K562 (cell line): ENCODE results near the gene OPRL1. TPM values are rescaled to one million over a fixed set of nuclear protein-coding genes. Genes with fewer than 3 reads are reported as not detected.

Experiments
- ATAC-seq: fragments of 200-7000 bp; cut with Tn5 transposase; 3 replicates; pipeline ENCODE4 v1.9.1; 2020; ENCODE audit warnings: moderate library complexity
- BruUV-seq: library from RNA; stranded (reverse); fragments of 400-500 nt; replicated peaks from 2 replicates; lab custom pipeline; 2021; lab: Mats Ljungman, UMichigan
- CTCF ChIA-PET: fragments of 300-600 bp; formaldehyde crosslinking; extraction: SDS; loops from one replicate; lab custom pipeline; 2021; ENCODE audit warnings: low intra/inter-chr PET ratio; lab: Yijun Ruan, JAX
- POLR2A ChIA-PET: fragments of 300-600, 350-650 bp; sonication (Branson Sonifier 250); formaldehyde crosslinking; extraction: SDS; loops from one replicate; lab custom pipeline; 2021; ENCODE audit warnings: antibody characterized with exemption, inconsistent platforms; lab: Yijun Ruan, JAX
- DNase-seq, 4 experiments: peaks; one replicate each; pipeline versions ENCODE4 v3.0.0 to v3.0.0-alpha.2; 2011 to 2018; ENCODE audit warnings: low spot score in 3 of 4, mixed read lengths in 3 of 4; ENCODE audit errors: extremely low read depth in 1 of 4
- FAIRE-seq: peaks from 2 replicates; lab custom pipeline; 2011; peaks lifted over from hg19 to GRCh38; lab: Jason Lieb, UNC
- H2AFZ ChIP-seq: 2 replicates; pipeline ENCODE4 v1.6.0; 2011; ENCODE audit warnings: low read depth, low read length, control low read depth, inconsistent platforms
- H3K27ac ChIP-seq: fragments of 200-600 bp; 3 replicates; pipeline ENCODE4 v1.8.0; 2011; ENCODE audit warnings: low read depth, mild to moderate bottlenecking, control low read depth, inconsistent platforms, low read length, moderate library complexity, mixed read lengths; ENCODE audit errors: extremely low read depth
- H3K27me3 ChIP-seq, 2 experiments: fragments of 300-600 bp in 1 of 2; 2 replicates in 1 of 2; 3 replicates in 1 of 2; pipeline versions ENCODE4 v1.6.0 to v1.8.0; 2011; ENCODE audit warnings: inconsistent platforms in 2 of 2, low read length in 2 of 2, mild to moderate bottlenecking in 1 of 2, mixed read lengths in 1 of 2, moderate library complexity in 1 of 2; ENCODE audit not compliant: control insufficient read depth in 2 of 2, insufficient read depth in 2 of 2
- H3K36me3 ChIP-seq: fragments of 300-600 bp; 3 replicates; pipeline ENCODE4 v1.8.0; 2011; ENCODE audit warnings: mild to moderate bottlenecking, low read length, inconsistent platforms; ENCODE audit not compliant: control insufficient read depth, insufficient read depth
- H3K4me1 ChIP-seq, 2 experiments: fragments of 200-600 bp in 1 of 2; replicated peaks in 1 of 2; 2 replicates in 1 of 2; 3 replicates in 1 of 2; pipeline versions ENCODE4 v1.5.1 to v1.8.0; 2011; ENCODE audit warnings: inconsistent platforms in 2 of 2, low read length in 2 of 2, mild to moderate bottlenecking in 1 of 2, mixed read lengths in 1 of 2, moderate library complexity in 1 of 2; ENCODE audit not compliant: control insufficient read depth in 2 of 2, insufficient read depth in 2 of 2
- H3K4me2 ChIP-seq: 2 replicates; pipeline ENCODE4 v1.6.1; 2011; ENCODE audit warnings: low read length, control low read depth, inconsistent platforms, mixed read lengths; ENCODE audit not compliant: insufficient read depth
- H3K4me3 ChIP-seq: fragments of 200-600 bp; sonication (generic), shearing (Covaris generic); 2 replicates; pipeline ENCODE4 v1.5.1; 2016; ENCODE audit warnings: control low read depth, inconsistent platforms
- H3K79me2 ChIP-seq: fragments of 200-600 bp; 3 replicates; pipeline ENCODE4 v1.8.0; 2011; ENCODE audit warnings: low read length, inconsistent platforms; ENCODE audit not compliant: control insufficient read depth, insufficient read depth
- H3K9ac ChIP-seq, 2 experiments: 2 replicates each; pipeline versions ENCODE4 v1.6.0 to v1.6.1; 2011; ENCODE audit warnings: low read depth in 2 of 2, low read length in 2 of 2, control low read depth in 1 of 2, inconsistent platforms in 1 of 2, mild to moderate bottlenecking in 1 of 2, mixed read lengths in 1 of 2; ENCODE audit not compliant: insufficient read depth in 1 of 2
- H3K9me1 ChIP-seq: one replicate; pipeline ENCODE4 v1.6.0; 2011; ENCODE audit warnings: inconsistent platforms, mild to moderate bottlenecking, low read length, moderate library complexity; ENCODE audit not compliant: control insufficient read depth, insufficient read depth
- H3K9me3 ChIP-seq: replicated peaks from 2 replicates; pipeline ENCODE4 v1.5.1; 2011; ENCODE audit warnings: low read depth, low read length, inconsistent platforms; ENCODE audit not compliant: control insufficient read depth, insufficient read depth
- H4K20me1 ChIP-seq: replicated peaks from 2 replicates; pipeline ENCODE4 v1.6.1; 2011; ENCODE audit warnings: low read length, inconsistent platforms, mixed read lengths; ENCODE audit not compliant: control insufficient read depth, insufficient read depth
- CBFA2T3 ChIP-seq: fragments of 450-650 bp; IDR thresholded peaks from 2 replicates; pipeline ENCODE4 v1.6.1; 2017
- EGR1 ChIP-seq: fragments of 450-650 bp; conservative IDR thresholded peaks from 2 replicates; pipeline ENCODE4 v1.6.1; 2017; ENCODE audit warnings: mild to moderate bottlenecking
- HMGN3 ChIP-seq: IDR thresholded peaks from 2 replicates; pipeline ENCODE4 v1.6.1; 2011; ENCODE audit warnings: borderline replicate concordance, low read depth, mild to moderate bottlenecking, mixed read lengths, low read length; ENCODE audit not compliant: insufficient read length; ENCODE audit errors: extremely low read depth
- IRF2 ChIP-seq: sonication (generic); formaldehyde crosslinking; IDR thresholded peaks from 2 replicates; pipeline ENCODE4 v1.8.1; 2022; ENCODE audit warnings: mild to moderate bottlenecking, missing genetic modification reagents
- MBD2 ChIP-seq: sonication (generic); IDR thresholded peaks from 2 replicates; pipeline ENCODE4 v1.6.1; 2016; ENCODE audit warnings: low read depth, borderline replicate concordance
- MITF ChIP-seq: IDR thresholded peaks from 2 replicates; pipeline ENCODE4 v1.6.1; 2014; ENCODE audit warnings: antibody characterized with exemption
- NONO ChIP-seq, 2 experiments: fragments of 200-400 bp in 1 of 2; fragments of 450-650 bp in 1 of 2; formaldehyde crosslinking in 1 of 2; IDR thresholded peaks; 2 replicates each; pipeline ENCODE4 v1.6.1; 2017; ENCODE audit warnings: low read depth in 2 of 2, mild to moderate bottlenecking in 2 of 2, moderate library complexity in 2 of 2, low read length in 1 of 2
- POLR2G ChIP-seq: fragments of 200-400 bp; formaldehyde crosslinking; IDR thresholded peaks from 2 replicates; pipeline ENCODE4 v1.6.1; 2017; ENCODE audit warnings: low read depth, mild to moderate bottlenecking, antibody characterized with exemption, low read length, moderate library complexity
- SP2 ChIP-seq: IDR thresholded peaks from 2 replicates; pipeline ENCODE4 v1.6.1; 2011; ENCODE audit warnings: mild to moderate bottlenecking, low read depth, low read length, moderate library complexity; ENCODE audit not compliant: poor library complexity, severe bottlenecking; ENCODE audit errors: extremely low read depth
- SUPT5H ChIP-seq: fragments of 450-650 bp; IDR thresholded peaks from 2 replicates; pipeline ENCODE4 v1.6.1; 2016
- U2AF1 ChIP-seq: fragments of 200-400 bp; formaldehyde crosslinking; optimal IDR thresholded peaks from 2 replicates; pipeline ENCODE3; 2017; ENCODE audit warnings: mild to moderate bottlenecking, low read depth, low read length, moderate library complexity
- ZBTB11 ChIP-seq, 3 experiments: fragments of 200-800 bp in 1 of 3; fragments of 250-450 bp in 1 of 3; fragments of 450-650 bp in 1 of 3; sonication (Bioruptor Pico) in 1 of 3; sonication (Bioruptor generic) in 1 of 3; formaldehyde crosslinking in 1 of 3; IDR thresholded peaks; 2 replicates each; pipeline versions ENCODE4 v1.6.1 to v1.8.0; 2016 to 2022; ENCODE audit warnings: mild to moderate bottlenecking in 2 of 3, missing genetic modification characterization in 2 of 3, missing compliant biosample characterization in 1 of 3, moderate library complexity in 1 of 3
- ZKSCAN8 ChIP-seq: fragments of 200-800 bp; sonication (Bioruptor generic); IDR thresholded peaks from 2 replicates; pipeline ENCODE4 v1.6.1; 2016; ENCODE audit warnings: missing genetic modification characterization, missing compliant biosample characterization
- ZNF347 ChIP-seq: fragments of 450-650 bp; formaldehyde crosslinking; IDR thresholded peaks from 2 replicates; pipeline ENCODE4 v1.4.0; 2020; ENCODE audit warnings: low read depth, mild to moderate bottlenecking, moderate library complexity
- ZNF584 ChIP-seq: fragments of 200-800 bp; sonication (Bioruptor generic); IDR thresholded peaks from 2 replicates; pipeline ENCODE4 v1.6.1; 2016; ENCODE audit warnings: low read depth, mild to moderate bottlenecking, missing genetic modification characterization, missing compliant biosample characterization
- ZNF76 ChIP-seq: fragments of 250-450 bp; sonication (Bioruptor Pico); IDR thresholded peaks from 2 replicates; pipeline ENCODE4 v1.4.0; 2020; ENCODE audit warnings: mild to moderate bottlenecking, moderate library complexity, borderline replicate concordance
- WGBS: fragments of 100-300 bp; shearing (Covaris generic); methylation state at CpG from one replicate; pipeline ENCODE4 v1.1.6; 2016; ENCODE audit warnings: low coverage, mixed read lengths; ENCODE audit not compliant: insufficient coverage; ENCODE audit errors: missing lambda C conversion rate; 5-methylcytosine and 5-hydroxymethylcytosine counted together
- in situ Hi-C: fragments of 300-500 bp; cut with MboI; formaldehyde crosslinking; loops from 4 replicates; pipeline ENCODE4 v1.15.0; 2018; ENCODE audit warnings: inconsistent platforms, mixed read lengths
- intact Hi-C: fragments of 100-400 bp; cut with micrococcal nuclease; formaldehyde crosslinking; loops from 2 replicates; pipeline ENCODE4 v1.14.2; 2022
- polyA plus RNA-seq, 8 experiments: library from polyadenylated mRNA; depleted of rRNA in 4 of 8; stranded (reverse) in 5 of 8; unstranded in 3 of 8; fragments of >200 nt; fragmentation: Nextera tagmentation in 2 of 8; fragmentation: Illumina TruSeq in 1 of 8; extraction: Ambion mirVana in 2 of 8; extraction: Trizol in 1 of 8; gene quantifications; 2 replicates each; pipeline versions ENCODE4 v1.2.1 to v1.2.3, GENCODE V29; 2011 to 2014; ENCODE audit warnings: inconsistent platforms in 1 of 8, missing spikeins in 1 of 8
- total RNA-seq, 7 experiments: library from RNA; depleted of rRNA in 6 of 7; stranded (reverse); fragments of >200 nt in 6 of 7; fragmentation: Illumina TruSeq in 2 of 7; extraction: Trizol in 2 of 7; gene quantifications; 2 replicates each; pipeline versions ENCODE4 v1.2.1 to v1.2.3, GENCODE V29; 2011 to 2021; ENCODE audit warnings: low replicate concordance in 1 of 7
- TF ChIP-seq, protein P1 (sequence below): IDR thresholded peaks from 2 replicates; pipeline ENCODE4 v1.6.1; 2011; ENCODE audit not compliant: insufficient read length; ENCODE audit errors: extremely low read depth

The OPRL1 gene
- total and polyA plus RNA-seq, 9 of the 15 experiments (the other 6 are each of a cell fraction or from before 2014, with no cell fraction given) = 0.06 to 0.33 (median 0.11) TPM; not detected in 2

GRCh38 chr20:64033981-64034493 is 45.8 kb upstream of the OPRL1 start:
- no peaks in the 10 kb centered on the region for H3K79me2 ChIP-seq
- no peak overlapping the region for H2AFZ ChIP-seq
- DNase-seq (no peak), ATAC-seq (no peak), FAIRE-seq (no peak)
- H3K9me3 ChIP-seq = no peaks in the 10 kb centered on the region
- H3K4me1 ChIP-seq = peaks cover 20 to 55% of the 10 kb centered on the region in 2 experiments
- no peaks in the 10 kb centered on the region for H4K20me1 ChIP-seq
- no TSS peak for BruUV-seq
- no peak overlapping the region for H3K27ac ChIP-seq
- H3K4me2 ChIP-seq = no peak overlapping the region
- WGBS = 75% methylated on average over 9 of the region's 11 CpGs
- peak overlapping the region in 1 of 2 experiments; percentile 47; a peak in 1 of 4 replicates for H3K9ac ChIP-seq
- H3K36me3 ChIP-seq = peaks cover 58% of the 10 kb centered on the region; the same call in 2 of the 3 replicates
- no peak overlapping the region for H3K4me3 ChIP-seq
- in situ Hi-C loops (no loop called here), intact Hi-C loops (no loop called here)
- no peaks in the 10 kb centered on the region for H3K27me3 ChIP-seq
- H3K9me1 ChIP-seq = peaks cover 3% of the 10 kb centered on the region
- CTCF ChIA-PET = no interaction called here
- POLR2A ChIA-PET = no interaction called here
- TF ChIP-seq POLR2G (peak; percentile 64), MBD2 (no peak), ZBTB11 (CRISPR knock-in tag; IDR thresholded peaks at IDR 0.05) (no peak), NONO (IDR thresholded peaks at IDR 0.05; ENCODE audit: low read depth in 2 of 2, low read length in 1 of 2) (no peak), ZNF584 (CRISPR knock-in tag) (no peak), ZNF347 (CRISPR knock-in tag) (no peak), SP2 (no peak), HMGN3 (peak; percentile 30), U2AF1 (no peak), ZNF76 (CRISPR knock-in tag) (no peak), MITF (no peak), SUPT5H (0 out of 2 replicates have a peak, but pooled peaks have one; percentile 7), ZKSCAN8 (CRISPR knock-in tag) (no peak), CBFA2T3 (peak; percentile 23; the same call in 1 of the 2 replicates), EGR1 (peak; percentile 64), IRF2 (CRISPR knock-in tag) (no peak)
- TF ChIP-seq, protein P1, sequence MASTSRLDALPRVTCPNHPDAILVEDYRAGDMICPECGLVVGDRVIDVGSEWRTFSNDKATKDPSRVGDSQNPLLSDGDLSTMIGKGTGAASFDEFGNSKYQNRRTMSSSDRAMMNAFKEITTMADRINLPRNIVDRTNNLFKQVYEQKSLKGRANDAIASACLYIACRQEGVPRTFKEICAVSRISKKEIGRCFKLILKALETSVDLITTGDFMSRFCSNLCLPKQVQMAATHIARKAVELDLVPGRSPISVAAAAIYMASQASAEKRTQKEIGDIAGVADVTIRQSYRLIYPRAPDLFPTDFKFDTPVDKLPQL = no peak
